ENCODE data around the gene NAA10. TPM values are rescaled to one million over a fixed set of nuclear protein-coding genes. Genes with fewer than 3 reads are reported as not detected.

Gene NAA10
- total and polyA plus RNA-seq, 7 donors: 57.4 to 128 (median 84.7) TPM

GRCh38 chrX:153882086-153882498 lies 52.7 kb downstream of the NAA10 start:
- no peak overlapping the region for H3K27ac ChIP-seq
- no peak for TF ChIP-seq POLR2A (IDR thresholded peaks at IDR 0.05)
- no peak for TF ChIP-seq POLR2AphosphoS5 (IDR thresholded peaks at IDR 0.05)
- TF ChIP-seq CTCF (IDR thresholded peaks at IDR 0.05): no peak
- no peak for TF ChIP-seq EP300 (IDR thresholded peaks at IDR 0.05)
- WGBS, 2 donors: 14 to 39% methylated on average over 8 of the region's 8 CpGs
- DNase-seq: peak; percentile 77
- no peaks in the 10 kb centered on the region for H3K9me3 ChIP-seq
- peaks cover 0 to 10% (median 6%) of the 10 kb centered on the region in 4 donors for H3K4me1 ChIP-seq
- H3K4me3 ChIP-seq: no peak overlapping the region
- intact Hi-C loops (cut with DNase I): no loop called here
- H3K27me3 ChIP-seq: peaks cover 16 to 77% (median 41%) of the 10 kb centered on the region in 3 donors
- no peaks in the 10 kb centered on the region for H3K36me3 ChIP-seq

GRCh38 chrX:153881281-153881680 lies 53.6 kb downstream of the NAA10 start:
- H3K27ac ChIP-seq: peak overlapping the region in 3 of 4 donors; percentile 1 to 45 (median 17)
- H3K36me3 ChIP-seq: no peaks in the 10 kb centered on the region
- intact Hi-C loops (cut with DNase I): no loop called here
- TF ChIP-seq CTCF (IDR thresholded peaks at IDR 0.05) (no peak), EP300 (IDR thresholded peaks at IDR 0.05) (no peak), POLR2A (IDR thresholded peaks at IDR 0.05) (no peak), POLR2AphosphoS5 (IDR thresholded peaks at IDR 0.05) (no peak)
- peaks cover 0 to 8% (median 6%) of the 10 kb centered on the region in 4 donors for H3K4me1 ChIP-seq
- H3K4me3 ChIP-seq: no peak overlapping the region
- peaks cover 16 to 70% (median 38%) of the 10 kb centered on the region in 3 donors for H3K27me3 ChIP-seq
- H3K9me3 ChIP-seq: no peaks in the 10 kb centered on the region
- WGBS, 2 donors: 62 to 82% methylated on average over 7 of the region's 7 CpGs
- no peak for DNase-seq

- WGBS, 2 donors: 16 to 27% methylated on average over 6 of the region's 6 CpGs
- intact Hi-C loops (cut with DNase I): no loop called here
- peaks cover 15 to 65% (median 33%) of the 10 kb centered on the region in 3 donors for H3K27me3 ChIP-seq
- no peaks in the 10 kb centered on the region for H3K36me3 ChIP-seq
- H3K27ac ChIP-seq: no peak overlapping the region
- TF ChIP-seq POLR2A (IDR thresholded peaks at IDR 0.05): no peak
- no peak for TF ChIP-seq CTCF (IDR thresholded peaks at IDR 0.05)
- TF ChIP-seq POLR2AphosphoS5 (IDR thresholded peaks at IDR 0.05): no peak
- no peak for TF ChIP-seq EP300 (IDR thresholded peaks at IDR 0.05)
- H3K4me1 ChIP-seq: peaks cover 0 to 5% (median 2%) of the 10 kb centered on the region in 4 donors
- DNase-seq: no peak
- H3K9me3 ChIP-seq: no peaks in the 10 kb centered on the region
- H3K4me3 ChIP-seq: no peak overlapping the region
Observed at GRCh38 chrX:153880440-153880815, 54.4 kb downstream of the NAA10 start.

GRCh38 chrX:153879741-153880439 lies 54.9 kb downstream of the NAA10 start:
- Histone ChIP-seq H3K36me3 (no peaks in the 10 kb centered on the region), H3K27me3 (peaks cover 10 to 59% (median 28%) of the 10 kb centered on the region in 3 donors), H3K27ac (no peak overlapping the region), H3K4me1 (no peaks in the 10 kb centered on the region), H3K9me3 (no peaks in the 10 kb centered on the region), H3K4me3 (no peak overlapping the region)
- no peak for DNase-seq
- TF ChIP-seq EP300 (IDR thresholded peaks at IDR 0.05) (no peak), CTCF (IDR thresholded peaks at IDR 0.05) (no peak), POLR2AphosphoS5 (IDR thresholded peaks at IDR 0.05) (no peak), POLR2A (IDR thresholded peaks at IDR 0.05) (no peak)
- 59 to 68% methylated on average over 12 of the region's 12 CpGs for WGBS, 2 donors
- intact Hi-C loops (cut with DNase I): no loop called here

Small RNA genes within 50 kb of the gene (small RNA-seq; reads per million reads assigned to genes)
- 0 reads per million in 3 donors for gene MIR3202-1

Other genes starting within 250 kb of the NAA10 start
- gene SLC6A8, start 247.1 kb downstream of the NAA10 start, total RNA-seq: 10 to 100 TPM; 31.9 to 60.7 (median 35.1) TPM
- 100 to 1,000 TPM in 1 of 3 donors, 10 to 100 TPM in 2; 67.9 to 158 (median 70.5) TPM for gene SLC6A8, start 247.1 kb downstream of the NAA10 start, polyA plus RNA-seq
- gene BCAP31, start 210.7 kb downstream of the NAA10 start, total RNA-seq: 100 to 1,000 TPM in 1 of 4 donors, 10 to 100 TPM in 3; 59.3 to 124 (median 70.4) TPM
- 100 to 1,000 TPM in 1 of 3 donors, 10 to 100 TPM in 2; 61.3 to 216 (median 70.9) TPM for gene BCAP31, start 210.7 kb downstream of the NAA10 start, polyA plus RNA-seq
- gene ABCD1, start 210.2 kb downstream of the NAA10 start, total RNA-seq: 10 to 100 TPM; 11.0 to 21.3 (median 18.3) TPM
- gene ABCD1, start 210.2 kb downstream of the NAA10 start, polyA plus RNA-seq: 10 to 100 TPM in 1 of 3 donors, 1 to 10 TPM in 2; 1.8 to 12.8 (median 3.2) TPM
- gene PLXNB3, start 170.8 kb downstream of the NAA10 start, total RNA-seq: 10 to 100 TPM in 3 of 4 donors, 1 to 10 TPM in 1; 9.2 to 50.1 (median 25.7) TPM
- 1 to 10 TPM in 1 of 3 donors, under 1 TPM in 1, not detected in 1; 0.60 to 2.2 TPM for gene PLXNB3, start 170.8 kb downstream of the NAA10 start, polyA plus RNA-seq
- gene SRPK3, start 154.0 kb downstream of the NAA10 start, total RNA-seq: 10 to 100 TPM in 1 of 4 donors, 1 to 10 TPM in 3; 2.1 to 13.0 (median 6.9) TPM
- under 1 TPM in 1 of 3 donors, not detected in 2; 0.31 TPM for gene SRPK3, start 154.0 kb downstream of the NAA10 start, polyA plus RNA-seq
- 10 to 100 TPM; 54.2 to 89.5 (median 62.7) TPM for gene IDH3G, start 140.7 kb downstream of the NAA10 start, total RNA-seq
- 10 to 100 TPM; 66.7 to 85.3 (median 76.5) TPM for gene IDH3G, start 140.7 kb downstream of the NAA10 start, polyA plus RNA-seq
- 100 to 1,000 TPM; 143 to 177 (median 156) TPM for gene SSR4, start 140.4 kb downstream of the NAA10 start, total RNA-seq
- gene SSR4, start 140.4 kb downstream of the NAA10 start, polyA plus RNA-seq: 100 to 1,000 TPM; 327 to 494 (median 405) TPM
- gene PDZD4, start 104.5 kb downstream of the NAA10 start, total RNA-seq: 10 to 100 TPM in 3 of 4 donors, 1 to 10 TPM in 1; 8.6 to 24.4 (median 14.2) TPM
- 1 to 10 TPM in 2 of 3 donors, under 1 TPM in 1; 0.46 to 5.1 (median 1.2) TPM for gene PDZD4, start 104.5 kb downstream of the NAA10 start, polyA plus RNA-seq
- gene L1CAM, start 48.9 kb downstream of the NAA10 start, total RNA-seq: 10 to 100 TPM in 3 of 4 donors, 1 to 10 TPM in 1; 6.6 to 30.2 (median 23.1) TPM
- 10 to 100 TPM in 1 of 3 donors, 1 to 10 TPM in 1, not detected in 1; 2.4 to 10.5 TPM for gene L1CAM, start 48.9 kb downstream of the NAA10 start, polyA plus RNA-seq
- gene AVPR2, start 30.4 kb downstream of the NAA10 start, total RNA-seq: 1 to 10 TPM; 1.1 to 2.2 (median 1.3) TPM
- 1 to 10 TPM in 1 of 3 donors, not detected in 2; 1.1 TPM for gene AVPR2, start 30.4 kb downstream of the NAA10 start, polyA plus RNA-seq
- gene ARHGAP4, start 8.8 kb downstream of the NAA10 start, total RNA-seq: 10 to 100 TPM; 12.4 to 27.4 (median 16.3) TPM
- gene ARHGAP4, start 8.8 kb downstream of the NAA10 start, polyA plus RNA-seq: 100 to 1,000 TPM in 1 of 3 donors, 10 to 100 TPM in 1, 1 to 10 TPM in 1; 8.4 to 122 (median 17.3) TPM
- gene RENBP, start 9.6 kb upstream of the NAA10 start, total RNA-seq: 10 to 100 TPM in 3 of 4 donors, 1 to 10 TPM in 1; 9.8 to 16.8 (median 13.1) TPM
- gene RENBP, start 9.6 kb upstream of the NAA10 start, polyA plus RNA-seq: 10 to 100 TPM; 10.2 to 15.1 (median 15.0) TPM
- 10 to 100 TPM; 23.5 to 57.3 (median 30.2) TPM for gene HCFC1, start 36.8 kb upstream of the NAA10 start, total RNA-seq
- 10 to 100 TPM in 1 of 3 donors, 1 to 10 TPM in 2; 7.4 to 34.4 (median 8.4) TPM for gene HCFC1, start 36.8 kb upstream of the NAA10 start, polyA plus RNA-seq
- gene TMEM187, start 37.7 kb upstream of the NAA10 start, total RNA-seq: 1 to 10 TPM; 3.5 to 8.6 (median 4.4) TPM
- 1 to 10 TPM; 3.6 to 9.3 (median 3.7) TPM for gene TMEM187, start 37.7 kb upstream of the NAA10 start, polyA plus RNA-seq
- gene IRAK1, start 84.9 kb upstream of the NAA10 start, total RNA-seq: 10 to 100 TPM; 26.8 to 41.7 (median 37.3) TPM
- gene IRAK1, start 84.9 kb upstream of the NAA10 start, polyA plus RNA-seq: 100 to 1,000 TPM in 1 of 3 donors, 10 to 100 TPM in 2; 67.7 to 103 (median 70.3) TPM
- 10 to 100 TPM; 43.9 to 57.9 (median 49.6) TPM for gene MECP2, start 162.7 kb upstream of the NAA10 start, total RNA-seq
- 10 to 100 TPM; 14.4 to 22.5 (median 18.7) TPM for gene MECP2, start 162.7 kb upstream of the NAA10 start, polyA plus RNA-seq
- gene OPN1LW, start 209.2 kb upstream of the NAA10 start, total RNA-seq: not detected
- gene OPN1LW, start 209.2 kb upstream of the NAA10 start, polyA plus RNA-seq: not detected
- gene OPN1MW, start 247.6 kb upstream of the NAA10 start, total RNA-seq: not detected
- not detected for gene OPN1MW, start 247.6 kb upstream of the NAA10 start, polyA plus RNA-seq